ENCODE measurements around the gene FBLN7.

GRCh38 chr2:112150851-112151250 is 12.7 kb downstream of the FBLN7 start:
- TF ChIP-seq GATA3 (IDR thresholded peaks at IDR 0.05; ENCODE audit: low read depth, low read length) (no peak), GATA2 (IDR thresholded peaks at IDR 0.05; ENCODE audit: low read depth, low read length) (no peak)

All from SH-SY5Y (cell line).